EH (cell line): ENCODE data around the gene ITIH4.

Experiments
- DNase-seq: peaks from one replicate; pipeline ENCODE4 v3.0.0-alpha.2; 2015; ENCODE audit warnings: low read depth

The ITIH4 gene

GRCh38 chr3:52848617-52849016 lies 18.1 kb upstream of the ITIH4 start:
- peak; percentile 85 for DNase-seq

GRCh38 chr3:52847726-52848125 lies 17.3 kb upstream of the ITIH4 start:
- DNase-seq = no peak

DNA sequence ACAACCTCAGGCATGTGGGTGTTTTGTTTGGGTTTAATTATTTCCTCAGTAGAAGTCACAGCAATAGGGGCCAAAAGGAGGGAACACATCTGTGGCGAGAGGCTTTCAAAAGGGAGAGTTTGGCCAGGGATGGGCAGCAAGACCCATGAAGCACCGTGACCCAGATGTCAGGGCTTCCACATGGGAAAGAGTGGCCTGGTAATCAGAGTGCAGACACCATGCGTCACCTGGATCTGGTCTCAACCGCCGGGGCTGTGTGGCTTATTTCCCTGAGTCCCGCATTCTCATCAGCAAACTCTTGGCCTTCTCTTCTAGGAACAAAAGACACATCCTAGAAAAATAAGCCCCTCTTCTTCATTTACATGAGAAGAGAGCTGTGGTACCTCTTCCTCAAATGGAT lies 16.8 kb upstream of the ITIH4 start:
- DNase-seq = no peak

DNA sequence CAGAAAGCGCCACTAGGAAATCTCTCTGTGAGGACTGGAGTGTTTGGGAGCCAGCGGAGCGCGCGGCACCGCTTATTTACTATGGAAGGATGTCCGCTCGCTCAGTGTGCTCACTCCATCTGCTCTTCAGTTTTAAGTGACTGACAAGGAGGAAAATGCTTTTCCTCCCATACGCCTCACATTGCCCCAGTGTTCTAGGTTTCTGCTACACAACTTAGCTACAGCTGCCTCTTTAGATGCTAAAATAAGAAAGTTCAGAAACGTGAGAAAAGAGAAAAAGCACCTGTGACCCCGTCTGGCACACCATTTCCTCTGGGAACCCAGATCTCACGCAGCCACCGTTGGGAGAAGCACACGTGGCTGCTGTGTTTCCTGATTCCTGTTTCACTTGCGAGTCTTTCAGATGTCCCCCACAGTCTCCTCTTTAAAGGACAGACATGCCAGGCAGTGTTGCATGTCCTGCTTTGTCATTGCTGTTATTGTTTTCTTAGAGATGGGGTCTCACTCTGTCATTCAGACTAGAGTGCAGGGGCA lies 16.0 kb upstream of the ITIH4 start:
- DNase-seq = no peak

DNA sequence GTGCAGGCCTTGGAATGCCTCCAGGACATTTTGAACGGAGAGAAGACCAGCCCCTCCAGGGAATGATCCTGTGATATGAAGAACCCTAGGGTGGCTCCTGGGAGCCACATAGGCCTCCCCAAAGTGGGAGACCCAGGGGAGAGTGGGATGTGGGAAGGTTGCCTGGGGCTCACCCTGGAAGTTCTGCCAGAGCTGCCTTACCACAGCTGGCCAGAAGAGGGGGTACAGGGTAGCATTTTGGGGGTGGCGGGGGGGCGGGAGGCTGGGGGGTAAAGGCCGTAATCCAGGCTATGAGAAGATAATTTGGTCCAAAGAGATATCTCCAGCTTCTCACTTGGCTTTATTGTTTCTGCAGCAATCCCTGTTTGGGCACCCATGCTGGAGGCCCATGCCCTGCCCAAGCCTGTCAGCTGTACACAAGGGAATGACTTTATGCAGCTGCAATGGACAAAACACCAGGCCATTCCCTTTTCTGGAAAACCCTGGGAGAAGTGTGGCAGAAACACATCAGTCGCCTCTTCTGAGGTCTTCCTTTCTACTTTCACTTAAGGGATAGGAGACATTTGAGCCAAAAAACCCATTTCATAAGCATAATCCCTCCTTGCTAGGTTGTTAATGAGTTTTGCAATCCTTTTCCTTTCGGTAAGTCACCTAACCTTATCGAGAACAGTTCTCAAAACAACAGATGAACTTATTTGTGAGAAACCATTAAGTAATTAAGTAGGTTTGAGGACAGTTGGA lies 15.4 kb upstream of the ITIH4 start:
- DNase-seq = no peak

- peak; percentile 13 for DNase-seq
Observed at GRCh38 chr3:52845157-52845556, 14.7 kb upstream of the ITIH4 start.

DNA sequence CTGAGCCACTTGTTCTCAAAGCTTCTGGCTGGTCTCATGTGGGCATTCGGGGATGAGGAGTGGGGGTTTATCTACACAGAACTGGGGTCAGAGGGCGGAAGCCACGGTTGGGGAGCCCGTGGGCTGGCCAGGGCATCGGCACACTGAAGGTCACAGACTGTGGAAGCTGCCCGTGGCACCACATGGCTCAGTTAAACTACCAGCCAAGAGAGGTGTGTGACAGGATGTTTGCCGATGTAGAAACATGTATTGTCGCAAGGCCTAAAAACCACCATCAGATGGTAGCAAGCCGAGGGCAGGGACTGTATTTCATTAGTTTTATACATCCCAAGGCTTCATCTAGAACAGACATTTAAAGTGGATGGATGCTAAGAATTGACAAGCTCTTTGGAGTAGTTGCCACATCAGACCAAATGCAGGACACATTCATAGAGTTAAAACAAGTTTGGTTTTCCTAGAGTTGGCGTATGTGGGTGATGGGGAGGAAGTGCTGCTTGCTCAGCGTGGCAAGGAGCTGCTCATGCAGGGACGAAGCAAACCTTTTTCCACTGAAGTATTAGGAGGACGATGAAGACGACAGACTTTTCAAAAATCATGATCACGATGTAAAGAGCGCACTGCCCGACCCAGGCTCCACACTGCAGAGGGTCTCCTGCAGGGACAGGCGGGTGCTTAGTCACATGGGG lies 14.0 kb upstream of the ITIH4 start:
- no peak for DNase-seq

GRCh38 chr3:52843881-52844280 lies 13.4 kb upstream of the ITIH4 start:
- no peak for DNase-seq

DNA sequence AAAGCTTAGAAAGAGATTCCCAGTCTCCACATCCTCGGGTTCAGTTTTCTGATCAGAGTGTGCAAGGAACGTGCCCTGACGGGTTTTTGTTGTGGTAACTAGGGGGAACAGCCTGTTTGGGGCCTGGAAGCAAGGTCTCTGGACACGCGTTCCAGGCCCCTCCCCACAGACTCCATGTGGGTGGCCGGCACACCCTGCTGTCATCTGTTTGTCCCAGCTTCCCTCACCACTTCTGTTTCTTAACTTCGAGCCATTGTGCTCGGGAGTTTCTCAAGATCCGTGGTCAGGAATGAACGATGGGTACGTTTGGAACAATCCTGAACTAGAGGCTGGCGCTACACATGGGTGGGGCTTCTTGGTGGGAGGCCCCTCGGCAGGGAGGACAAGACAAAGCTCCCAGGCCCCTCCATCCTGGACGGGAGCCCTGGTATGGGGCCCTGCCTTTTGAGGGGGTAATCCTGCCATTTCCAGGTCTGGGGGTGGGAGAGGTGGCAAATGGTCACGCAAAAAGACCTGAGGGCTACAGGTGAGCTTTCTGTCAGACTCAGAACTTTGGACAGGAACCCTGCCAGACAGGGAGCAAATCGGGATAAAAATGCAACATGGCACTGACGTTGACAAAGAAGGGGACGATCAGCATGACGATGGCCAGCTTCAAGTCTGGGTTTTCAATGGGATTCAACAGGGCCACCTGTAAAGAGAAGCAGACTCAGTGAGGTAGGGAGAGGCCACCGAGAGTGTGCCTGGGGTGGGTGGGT lies 12.8 kb upstream of the ITIH4 start:
- DNase-seq = no peak

- DNase-seq = no peak
Observed at GRCh38 chr3:52842424-52842823, 12.0 kb upstream of the ITIH4 start.

GRCh38 chr3:52841981-52842340 lies 11.5 kb upstream of the ITIH4 start:
- no peak for DNase-seq

GRCh38 chr3:52841211-52841980 lies 10.9 kb upstream of the ITIH4 start:
- no peak for DNase-seq

DNA sequence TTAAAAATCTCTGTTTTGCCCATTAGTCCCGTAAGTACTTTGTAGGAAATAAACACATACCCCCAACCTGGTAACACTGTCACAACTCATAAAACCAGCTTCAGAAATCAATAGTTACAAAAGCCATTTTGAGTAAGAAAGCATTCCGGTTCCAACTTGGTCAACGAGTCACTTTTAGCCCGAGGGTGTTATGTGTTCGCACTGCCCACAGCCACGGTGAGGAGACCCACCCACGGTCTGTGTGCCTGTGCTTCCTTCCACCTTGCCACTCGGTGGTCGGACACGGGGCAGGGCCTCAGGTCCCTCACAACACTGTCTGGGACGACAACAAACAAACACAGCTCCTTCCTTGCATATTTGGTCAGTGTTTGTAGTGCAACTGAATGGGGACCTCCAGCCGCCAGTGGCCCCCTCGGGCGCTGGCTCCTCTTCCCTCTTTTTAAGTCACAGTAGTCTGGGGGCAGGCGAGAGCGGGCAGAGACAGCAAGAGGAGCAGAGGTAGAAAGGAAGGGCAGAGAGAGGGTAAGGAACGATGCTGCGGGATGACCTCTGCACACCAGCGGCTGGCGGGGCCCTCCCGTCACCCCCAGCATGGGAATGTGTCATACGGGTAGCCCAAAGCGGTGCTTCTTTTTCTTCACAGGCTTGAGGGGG lies 9.5 kb upstream of the ITIH4 start:
- DNase-seq = no peak

DNA sequence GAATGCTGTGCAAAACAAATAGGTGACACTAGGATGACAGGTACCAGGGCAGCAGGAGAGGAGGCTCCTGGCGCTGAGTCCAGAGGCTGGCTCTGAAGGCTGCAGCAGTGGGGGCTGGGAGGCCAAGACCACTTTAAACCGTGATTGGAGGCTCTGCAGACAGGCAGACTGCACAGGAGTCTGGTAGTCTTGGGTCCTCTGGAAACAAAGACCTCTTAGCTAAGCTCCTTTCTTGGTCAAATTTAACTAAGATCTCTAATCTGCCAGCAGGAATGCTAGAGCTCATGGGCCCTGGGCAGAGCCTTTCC lies 8.8 kb upstream of the ITIH4 start:
- DNase-seq = no peak

- DNase-seq = no peak
Observed at GRCh38 chr3:52838561-52839267, 8.2 kb upstream of the ITIH4 start.

DNA sequence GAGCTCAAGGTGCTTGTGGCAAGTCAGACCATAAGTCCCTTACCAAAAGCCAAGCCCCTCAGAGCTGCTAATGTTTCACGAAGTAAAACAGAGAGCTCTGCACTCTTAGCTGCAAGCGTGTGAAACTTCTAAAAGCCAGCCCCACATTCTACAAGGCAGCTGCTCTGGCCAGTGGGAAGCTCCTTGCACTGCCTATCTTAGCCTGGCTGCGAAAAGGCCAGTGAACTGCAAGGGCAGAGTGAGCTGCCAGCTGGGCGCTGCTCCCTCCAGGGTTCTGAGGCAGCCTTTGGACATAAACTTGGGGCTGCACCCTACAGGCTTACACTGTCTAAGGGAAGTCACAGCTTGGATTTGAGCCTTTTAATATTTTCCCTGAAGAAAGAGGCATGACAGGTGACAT lies 6.5 kb upstream of the ITIH4 start:
- DNase-seq = no peak

DNA sequence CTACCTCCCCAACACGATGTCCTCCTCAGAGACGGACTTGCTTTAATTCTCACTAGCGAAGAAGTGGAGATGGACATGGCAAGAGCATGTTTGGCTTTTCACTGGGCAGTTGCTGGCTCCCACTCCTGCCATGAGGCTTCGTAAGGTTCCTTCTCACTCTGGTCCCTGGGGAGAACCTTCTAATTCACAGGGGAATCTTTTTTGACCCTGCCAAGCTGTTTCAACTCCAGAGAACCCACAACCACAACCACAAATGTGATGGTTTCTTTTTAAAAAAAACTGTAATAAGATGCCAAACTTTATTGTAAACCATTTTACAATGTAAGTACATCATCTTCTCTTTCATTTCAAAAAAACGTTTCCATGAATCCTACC lies 6.0 kb upstream of the ITIH4 start:
- DNase-seq = no peak

DNA sequence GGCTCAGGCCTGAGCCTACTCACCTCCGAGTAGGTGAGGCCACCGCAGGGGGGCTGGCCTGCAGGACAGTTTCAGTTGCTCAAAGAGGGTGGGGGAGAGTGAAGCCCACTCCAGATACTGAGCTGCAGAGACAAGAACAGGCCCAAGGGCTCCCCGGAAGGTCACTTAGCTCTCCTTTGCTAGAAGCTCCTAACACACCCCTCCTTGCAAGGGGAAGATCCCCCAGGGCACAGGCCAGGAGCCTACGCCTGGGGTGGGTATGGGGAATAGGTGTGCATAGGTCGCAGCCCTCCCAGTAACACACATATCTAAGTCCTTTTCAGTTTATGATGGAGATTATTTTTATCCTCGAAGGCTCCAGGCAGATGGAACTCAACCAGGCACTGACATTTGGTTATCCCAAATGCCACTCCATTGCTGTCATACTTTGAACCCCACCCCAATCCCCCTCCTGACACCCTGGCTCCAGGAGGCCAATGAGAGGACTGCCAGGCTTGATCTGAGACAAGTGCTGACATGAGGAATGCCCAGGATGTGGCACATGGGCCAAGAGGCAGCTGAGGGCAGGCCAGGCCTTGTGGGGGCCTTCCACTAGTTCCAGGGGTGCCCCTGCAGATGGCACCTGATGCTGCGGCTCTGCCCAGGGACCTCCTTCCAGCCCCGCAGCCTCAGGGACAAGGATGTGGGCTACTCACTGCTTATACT lies 5.4 kb upstream of the ITIH4 start:
- DNase-seq = peak; percentile 22

- DNase-seq = peak; percentile 33
Observed at GRCh38 chr3:52834871-52835501, 4.5 kb upstream of the ITIH4 start, which contains the start of gene MUSTN1. MUSTN1 (minus strand) TSS chr3:52835019; CDS start chr3:52834948, 71 bp downstream.

DNA sequence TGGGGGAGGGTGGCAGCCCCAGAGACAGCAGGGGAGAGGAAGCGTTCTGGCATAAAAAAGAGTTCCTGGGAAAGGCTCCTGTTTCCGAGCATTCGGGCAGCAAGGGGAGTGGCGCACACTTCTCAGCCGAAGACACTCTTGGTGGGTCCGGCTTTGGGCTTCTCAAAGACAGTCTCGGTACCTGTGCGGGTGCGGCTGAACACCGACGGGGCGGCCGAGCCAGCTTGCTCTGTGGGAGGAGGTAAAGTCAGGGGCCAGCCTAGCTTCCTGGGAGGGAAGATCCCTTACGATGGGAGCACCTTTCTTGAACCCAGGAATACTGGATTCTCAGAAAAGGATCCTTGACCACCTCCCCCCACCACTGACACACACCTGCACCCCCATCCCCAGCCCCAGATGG lies 2.7 kb upstream of the ITIH4 start:
- no peak for DNase-seq
